Ovary (tissue), 9 donors: ENCODE measurements around the gene ZBED1. TPM values are rescaled to one million over a fixed set of nuclear protein-coding genes. Genes with fewer than 3 reads are reported as not detected.

ENCODE experiments used
- DNase-seq, 5 donors: peaks; one replicate each; pipeline ENCODE4 v3.0.0-alpha.2; 2019 to 2020
- H3K27ac ChIP-seq, 2 donors: fragments of 200-600 bp; one replicate each; pipeline versions ENCODE4 v1.5.1 to v1.8.0; 2019 to 2022
- H3K27me3 ChIP-seq: fragments of 200-600 bp; one replicate; pipeline ENCODE4 v1.8.0; 2022
- H3K36me3 ChIP-seq: fragments of 200-600 bp; sonication (generic); one replicate; pipeline ENCODE4 v1.5.1; 2019
- H3K4me1 ChIP-seq: one replicate; pipeline ENCODE4 v1.8.1; 2013; ENCODE audit warnings: mild to moderate bottlenecking, moderate library complexity; ENCODE audit not compliant: insufficient read depth
- H3K4me3 ChIP-seq: fragments of 200-600 bp; sonication (generic); one replicate; pipeline ENCODE4 v1.5.1; 2017
- H3K9me3 ChIP-seq, 2 donors: fragments of 200-600 bp in 1 of 2; sonication (generic) in 1 of 2; one replicate each; pipeline versions ENCODE4 v1.5.1 to v1.8.1; 2013 to 2019; ENCODE audit warnings: mild to moderate bottlenecking in 1 of 2, moderate library complexity in 1 of 2
- CTCF ChIP-seq, 3 donors: fragments of 450-650 bp in 2 of 3; fragments of 200-600 bp in 1 of 3; IDR thresholded peaks; one replicate each; pipeline versions ENCODE4 v1.5.1 to v1.8.0; 2016 to 2022; ENCODE audit warnings: antibody characterized with exemption in 3 of 3, mild to moderate bottlenecking in 1 of 3
- EP300 ChIP-seq: sonication (generic); formaldehyde crosslinking; IDR thresholded peaks from one replicate; pipeline ENCODE4 v1.6.1; 2017; ENCODE audit warnings: antibody characterized with exemption
- POLR2A ChIP-seq: fragments of 450-650 bp; IDR thresholded peaks from one replicate; pipeline ENCODE4 v1.6.1; 2017; ENCODE audit warnings: antibody characterized with exemption, mild to moderate bottlenecking, moderate library complexity
- WGBS, 3 donors: extraction: QIAGEN DNeasy Blood & Tissue Kit in 1 of 3; methylation state at CpG; one replicate each; pipeline versions ENCODE4 v1.1.5 to v1.1.7; 2013 to 2017; 5-methylcytosine and 5-hydroxymethylcytosine counted together
- intact Hi-C, 4 donors: fragments of 100-400 bp; cut with DNase I; formaldehyde crosslinking; loops; one replicate each; pipeline versions ENCODE4 v1.11.0 to v1.15.1; 2022 to 2023
- polyA plus RNA-seq, 2 donors: library from polyadenylated mRNA; stranded (reverse); fragments of 200-250 nt in 1 of 2; fragments of 350-450 nt in 1 of 2; fragmentation: Illumina TruSeq in 1 of 2; extraction: RNeasy Lipid Tissue Mini Kit (QIAGEN cat#74804) in 1 of 2; gene quantifications; one replicate each; pipeline ENCODE4 v1.2.3, GENCODE V29; 2013 to 2014
- total RNA-seq, 7 donors: library from RNA; depleted of rRNA in 2 of 7; stranded (reverse); fragments of >200 nt in 2 of 7; fragmentation: NEBNext Ultra II Directional in 3 of 7; extraction: Animal tissue kit (Norgen Biotek cat#: 25700) in 3 of 7; gene quantifications; one replicate each; pipeline versions ENCODE4 v1.1.0 to v1.2.4, GENCODE V29; 2016 to 2023
- donor health status: DM: no; HTN: no; CAD: no; lungs with moderate emphysema.
- donor health status: DM: no; HTN: no; CAD: no.
- donor health status: Bipolar disorder and iron deficiency.
- donor health status: DM: yes; HTN: yes; CAD: no.
- donor health status: DM: no; HTN: no; CAD: no.
- donor health status: DM: yes; HTN: yes; CAD: no.

ZBED1 gene
- total and polyA plus RNA-seq, 9 donors, result 23.4 to 39.0 (median 26.0) TPM

GRCh38 chrX:2540426-2540947 lies 39.7 kb upstream of the ZBED1 start:
- Histone ChIP-seq H3K36me3 (no peaks in the 10 kb centered on the region), H3K27me3 (no peaks in the 10 kb centered on the region), H3K4me1 (peaks cover 5% of the 10 kb centered on the region), H3K9me3 (no peaks in the 10 kb centered on the region), H3K27ac (no peak overlapping the region), H3K4me3 (no peak overlapping the region)
- intact Hi-C loops, result no loop called here
- 69 to 75% methylated on average over 12 of the region's 12 CpGs; no CpG with 5 or more reads in 1 of the 3 donors for WGBS, 3 donors
- no peak for DNase-seq
- no peak for TF ChIP-seq POLR2A
- no peak for TF ChIP-seq EP300
- no peak for TF ChIP-seq CTCF (IDR thresholded peaks at IDR 0.05)

- peaks cover 5% of the 10 kb centered on the region for H3K4me1 ChIP-seq
- H3K27me3 ChIP-seq, result no peaks in the 10 kb centered on the region
- H3K4me3 ChIP-seq, result no peak overlapping the region
- no peak for DNase-seq
- intact Hi-C loops, result no loop called here
- no peak overlapping the region for H3K27ac ChIP-seq
- H3K9me3 ChIP-seq, result no peaks in the 10 kb centered on the region
- 7 to 33% (median 10%) methylated on average over 3 of the region's 3 CpGs for WGBS, 3 donors
- TF ChIP-seq EP300 (no peak), CTCF (IDR thresholded peaks at IDR 0.05) (no peak), POLR2A (no peak)
- no peaks in the 10 kb centered on the region for H3K36me3 ChIP-seq
Observed at GRCh38 chrX:2539586-2539985, 38.8 kb upstream of the ZBED1 start.

- DNase-seq, result peak in 1 of 5 donors; percentile 21
- no peaks in the 10 kb centered on the region for H3K9me3 ChIP-seq
- H3K27me3 ChIP-seq, result no peaks in the 10 kb centered on the region
- intact Hi-C loops, result no loop called here
- peak overlapping the region in 1 of 2 donors; percentile 29 for H3K27ac ChIP-seq
- no peak overlapping the region for H3K4me3 ChIP-seq
- TF ChIP-seq POLR2A (no peak), CTCF (IDR thresholded peaks at IDR 0.05) (no peak), EP300 (no peak)
- no peaks in the 10 kb centered on the region for H3K36me3 ChIP-seq
- 48 to 53% (median 50%) methylated on average over 15 of the region's 15 CpGs for WGBS, 3 donors
- H3K4me1 ChIP-seq, result peaks cover 5% of the 10 kb centered on the region
Observed at GRCh38 chrX:2538031-2538757, 37.4 kb upstream of the ZBED1 start.

- no peak for TF ChIP-seq EP300
- no peak for TF ChIP-seq POLR2A
- no peak for TF ChIP-seq CTCF (IDR thresholded peaks at IDR 0.05)
- DNase-seq, result peak; percentile 48 to 70 (median 62)
- H3K27me3 ChIP-seq, result no peaks in the 10 kb centered on the region
- H3K4me3 ChIP-seq, result no peak overlapping the region
- H3K27ac ChIP-seq, result peak overlapping the region in 1 of 2 donors; percentile 29
- intact Hi-C loops, result no loop called here
- H3K9me3 ChIP-seq, result no peaks in the 10 kb centered on the region
- H3K4me1 ChIP-seq, result peaks cover 5% of the 10 kb centered on the region
- WGBS, 3 donors, result 5 to 10% (median 6%) methylated on average over 5 of the region's 5 CpGs
- no peaks in the 10 kb centered on the region for H3K36me3 ChIP-seq
Observed at GRCh38 chrX:2536974-2537373, 36.2 kb upstream of the ZBED1 start.
